Gastrocnemius medialis (tissue), 4 donors: Measurements from ENCODE around the gene ADRA2B.

Experiments
- CTCF ChIP-seq, 5 experiments: fragments of 450-650 bp in 3 of 5; fragments of 200-600 bp in 2 of 5; sonication (generic) in 2 of 5; IDR thresholded peaks in 4 of 5; conservative IDR thresholded peaks in 1 of 5; 1 replicate in 4 of 5; 2 replicates in 1 of 5; pipeline ENCODE4 v1.5.1; 2016 to 2019; ENCODE audit warnings: antibody characterized with exemption in 5 of 5, mild to moderate bottlenecking in 3 of 5, moderate library complexity in 3 of 5
- POLR2A ChIP-seq, 2 donors: fragments of 450-650 bp; IDR thresholded peaks; one replicate each; pipeline ENCODE4 v1.6.1; 2017; ENCODE audit warnings: antibody characterized with exemption in 2 of 2, mild to moderate bottlenecking in 2 of 2, moderate library complexity in 2 of 2

GRCh38 chr2:96097951-96098823 lies 18.2 kb downstream of the ADRA2B start:
- no peak for TF ChIP-seq CTCF (IDR thresholded peaks at IDR 0.05 in 4 of 5, conservative IDR thresholded peaks at IDR 0.05 in 1 of 5)
- TF ChIP-seq POLR2A (IDR thresholded peaks at IDR 0.05) = no peak
